Measurements from ENCODE around the gene AAK1.

The AAK1 gene

GRCh38 chr2:69483024-69483423 is 160.5 kb downstream of the AAK1 start:
- no peak for TF ChIP-seq NFIC (IDR thresholded peaks at IDR 0.05)

- TF ChIP-seq MAX (IDR thresholded peaks at IDR 0.05) (no peak), EGR1 (IDR thresholded peaks at IDR 0.05) (no peak), REST (IDR thresholded peaks at IDR 0.05; ENCODE audit: low read depth) (no peak), USF1 (IDR thresholded peaks at IDR 0.05) (no peak), ZBTB7A (IDR thresholded peaks at IDR 0.05; ENCODE audit: low read depth) (no peak)
Observed at GRCh38 chr2:69482471-69482870, 161.1 kb downstream of the AAK1 start.

GRCh38 chr2:69481421-69481820 is 162.1 kb downstream of the AAK1 start:
- TF ChIP-seq REST (IDR thresholded peaks at IDR 0.05; ENCODE audit: low read depth), result no peak
- TF ChIP-seq USF1 (IDR thresholded peaks at IDR 0.05), result no peak
- TF ChIP-seq TEAD4 (IDR thresholded peaks at IDR 0.05), result no peak
- no peak for TF ChIP-seq EGR1 (IDR thresholded peaks at IDR 0.05)
- no peak for TF ChIP-seq TAF1 (IDR thresholded peaks at IDR 0.05; ENCODE audit: low read depth)
- TF ChIP-seq RAD21 (IDR thresholded peaks at IDR 0.05; ENCODE audit: low read depth), result no peak
- TF ChIP-seq ZBTB7A (IDR thresholded peaks at IDR 0.05; ENCODE audit: low read depth), result no peak
- no peak for TF ChIP-seq CEBPB (IDR thresholded peaks at IDR 0.05)
- no peak for TF ChIP-seq NFIC (IDR thresholded peaks at IDR 0.05)
- TF ChIP-seq TCF12 (IDR thresholded peaks at IDR 0.05; ENCODE audit: low read depth), result no peak
- no peak for TF ChIP-seq YY1 (IDR thresholded peaks at IDR 0.05; ENCODE audit: low read depth)
- no peak for TF ChIP-seq FOXM1 (IDR thresholded peaks at IDR 0.05; ENCODE audit: borderline replicate concordance, low read depth)
- no peak for TF ChIP-seq EP300 (IDR thresholded peaks at IDR 0.05; ENCODE audit: borderline replicate concordance)
- TF ChIP-seq CREB1 (IDR thresholded peaks at IDR 0.05; ENCODE audit: low read depth), result no peak
- TF ChIP-seq MAX (IDR thresholded peaks at IDR 0.05), result no peak

GRCh38 chr2:69477627-69478026 is 165.9 kb downstream of the AAK1 start:
- no peak for TF ChIP-seq FOXM1 (IDR thresholded peaks at IDR 0.05; ENCODE audit: borderline replicate concordance, low read depth)
- no peak for TF ChIP-seq ZBTB7A (IDR thresholded peaks at IDR 0.05; ENCODE audit: low read depth)
- no peak for TF ChIP-seq NFIC (IDR thresholded peaks at IDR 0.05)
- TF ChIP-seq MAX (IDR thresholded peaks at IDR 0.05), result no peak

GRCh38 chr2:69474688-69475087 is 168.9 kb downstream of the AAK1 start:
- no peak for TF ChIP-seq TAF1 (IDR thresholded peaks at IDR 0.05; ENCODE audit: low read depth)

- TF ChIP-seq EP300 (IDR thresholded peaks at IDR 0.05; ENCODE audit: borderline replicate concordance), result no peak
- TF ChIP-seq MAX (IDR thresholded peaks at IDR 0.05), result no peak
- no peak for TF ChIP-seq YY1 (IDR thresholded peaks at IDR 0.05; ENCODE audit: low read depth)
- no peak for TF ChIP-seq REST (IDR thresholded peaks at IDR 0.05; ENCODE audit: low read depth)
- no peak for TF ChIP-seq ZBTB7A (IDR thresholded peaks at IDR 0.05; ENCODE audit: low read depth)
- no peak for TF ChIP-seq RAD21 (IDR thresholded peaks at IDR 0.05; ENCODE audit: low read depth)
- no peak for TF ChIP-seq TAF1 (IDR thresholded peaks at IDR 0.05; ENCODE audit: low read depth)
- TF ChIP-seq TCF12 (IDR thresholded peaks at IDR 0.05; ENCODE audit: low read depth), result no peak
- no peak for TF ChIP-seq CREB1 (IDR thresholded peaks at IDR 0.05; ENCODE audit: low read depth)
- TF ChIP-seq EGR1 (IDR thresholded peaks at IDR 0.05), result no peak
Observed at GRCh38 chr2:69471793-69472192, 171.7 kb downstream of the AAK1 start.

Measured in Ishikawa (cell line).